ENCODE data around the gene KCND2. TPM values are rescaled to one million over a fixed set of nuclear protein-coding genes. Genes with fewer than 3 reads are reported as not detected.

Gene KCND2
- total and polyA plus RNA-seq, 3 donors from 2014 or later, result 3.8 to 6.1 (median 5.1) TPM

GRCh38 chr7:120320218-120320961, 47.4 kb downstream of the KCND2 start:
- no peak overlapping the region for H3K27ac ChIP-seq
- H3K9me3 ChIP-seq, result no peaks in the 10 kb centered on the region
- DNase-seq, result no peak
- no peak overlapping the region for H3K4me3 ChIP-seq
- no peaks in the 10 kb centered on the region for H3K27me3 ChIP-seq
- TF ChIP-seq, protein P1, sequence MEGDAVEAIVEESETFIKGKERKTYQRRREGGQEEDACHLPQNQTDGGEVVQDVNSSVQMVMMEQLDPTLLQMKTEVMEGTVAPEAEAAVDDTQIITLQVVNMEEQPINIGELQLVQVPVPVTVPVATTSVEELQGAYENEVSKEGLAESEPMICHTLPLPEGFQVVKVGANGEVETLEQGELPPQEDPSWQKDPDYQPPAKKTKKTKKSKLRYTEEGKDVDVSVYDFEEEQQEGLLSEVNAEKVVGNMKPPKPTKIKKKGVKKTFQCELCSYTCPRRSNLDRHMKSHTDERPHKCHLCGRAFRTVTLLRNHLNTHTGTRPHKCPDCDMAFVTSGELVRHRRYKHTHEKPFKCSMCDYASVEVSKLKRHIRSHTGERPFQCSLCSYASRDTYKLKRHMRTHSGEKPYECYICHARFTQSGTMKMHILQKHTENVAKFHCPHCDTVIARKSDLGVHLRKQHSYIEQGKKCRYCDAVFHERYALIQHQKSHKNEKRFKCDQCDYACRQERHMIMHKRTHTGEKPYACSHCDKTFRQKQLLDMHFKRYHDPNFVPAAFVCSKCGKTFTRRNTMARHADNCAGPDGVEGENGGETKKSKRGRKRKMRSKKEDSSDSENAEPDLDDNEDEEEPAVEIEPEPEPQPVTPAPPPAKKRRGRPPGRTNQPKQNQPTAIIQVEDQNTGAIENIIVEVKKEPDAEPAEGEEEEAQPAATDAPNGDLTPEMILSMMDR (IDR thresholded peaks at IDR 0.05), result no peak
- no peak for TF ChIP-seq POLR2A (IDR thresholded peaks at IDR 0.05)
- 73 to 81% methylated on average over 3 of the region's 3 CpGs for WGBS, 2 donors
- intact Hi-C loops (cut with DNase I; ENCODE audit: low total_unique reads), result no loop called here
- no peaks in the 10 kb centered on the region for H3K36me3 ChIP-seq (ENCODE audit: low read depth, missing control alignments)
- H3K4me1 ChIP-seq, result no peaks in the 10 kb centered on the region

- 72 to 88% methylated on average over 1 of the region's 1 CpG for WGBS, 2 donors
- Histone ChIP-seq H3K4me1 (no peaks in the 10 kb centered on the region), H3K27me3 (no peaks in the 10 kb centered on the region), H3K36me3 (ENCODE audit: low read depth, missing control alignments) (no peaks in the 10 kb centered on the region), H3K4me3 (no peak overlapping the region), H3K9me3 (no peaks in the 10 kb centered on the region), H3K27ac (no peak overlapping the region)
- TF ChIP-seq POLR2A (IDR thresholded peaks at IDR 0.05), result no peak
- TF ChIP-seq, protein P1 (IDR thresholded peaks at IDR 0.05), result no peak
- no peak for DNase-seq
- intact Hi-C loops (cut with DNase I; ENCODE audit: low total_unique reads), result no loop called here
These were observed 54.1 kb downstream of the KCND2 start for GRCh38 chr7:120327054-120327453.

- Histone ChIP-seq H3K4me3 (no peak overlapping the region), H3K27ac (no peak overlapping the region), H3K36me3 (ENCODE audit: low read depth, missing control alignments) (no peaks in the 10 kb centered on the region), H3K27me3 (no peaks in the 10 kb centered on the region), H3K9me3 (no peaks in the 10 kb centered on the region), H3K4me1 (no peaks in the 10 kb centered on the region)
- 51 to 54% methylated on average over 2 of the region's 2 CpGs for WGBS, 2 donors
- TF ChIP-seq, protein P1 (IDR thresholded peaks at IDR 0.05), result no peak
- no peak for TF ChIP-seq POLR2A (IDR thresholded peaks at IDR 0.05)
- intact Hi-C loops (cut with DNase I; ENCODE audit: low total_unique reads), result no loop called here
- DNase-seq, result no peak
These were observed 59.5 kb downstream of the KCND2 start for GRCh38 chr7:120332433-120332832.

GRCh38 chr7:120334475-120334874, 61.5 kb downstream of the KCND2 start:
- no peak overlapping the region for H3K27ac ChIP-seq
- H3K9me3 ChIP-seq, result no peaks in the 10 kb centered on the region
- H3K4me3 ChIP-seq, result no peak overlapping the region
- intact Hi-C loops (cut with DNase I; ENCODE audit: low total_unique reads), result no loop called here
- no peak for DNase-seq
- H3K36me3 ChIP-seq (ENCODE audit: low read depth, missing control alignments), result no peaks in the 10 kb centered on the region
- WGBS, 2 donors, result 81 to 100% methylated on average over 1 of the region's 1 CpG
- H3K27me3 ChIP-seq, result no peaks in the 10 kb centered on the region
- H3K4me1 ChIP-seq, result no peaks in the 10 kb centered on the region
- TF ChIP-seq POLR2A (IDR thresholded peaks at IDR 0.05), result no peak
- TF ChIP-seq, protein P1 (IDR thresholded peaks at IDR 0.05), result no peak

All from testis (tissue), 3 donors.